ENCODE measurements around the gene ZZZ3.

- TF ChIP-seq, protein P1, sequence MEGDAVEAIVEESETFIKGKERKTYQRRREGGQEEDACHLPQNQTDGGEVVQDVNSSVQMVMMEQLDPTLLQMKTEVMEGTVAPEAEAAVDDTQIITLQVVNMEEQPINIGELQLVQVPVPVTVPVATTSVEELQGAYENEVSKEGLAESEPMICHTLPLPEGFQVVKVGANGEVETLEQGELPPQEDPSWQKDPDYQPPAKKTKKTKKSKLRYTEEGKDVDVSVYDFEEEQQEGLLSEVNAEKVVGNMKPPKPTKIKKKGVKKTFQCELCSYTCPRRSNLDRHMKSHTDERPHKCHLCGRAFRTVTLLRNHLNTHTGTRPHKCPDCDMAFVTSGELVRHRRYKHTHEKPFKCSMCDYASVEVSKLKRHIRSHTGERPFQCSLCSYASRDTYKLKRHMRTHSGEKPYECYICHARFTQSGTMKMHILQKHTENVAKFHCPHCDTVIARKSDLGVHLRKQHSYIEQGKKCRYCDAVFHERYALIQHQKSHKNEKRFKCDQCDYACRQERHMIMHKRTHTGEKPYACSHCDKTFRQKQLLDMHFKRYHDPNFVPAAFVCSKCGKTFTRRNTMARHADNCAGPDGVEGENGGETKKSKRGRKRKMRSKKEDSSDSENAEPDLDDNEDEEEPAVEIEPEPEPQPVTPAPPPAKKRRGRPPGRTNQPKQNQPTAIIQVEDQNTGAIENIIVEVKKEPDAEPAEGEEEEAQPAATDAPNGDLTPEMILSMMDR (IDR thresholded peaks at IDR 0.05; ENCODE audit: poor library complexity), result no peak
- no peak for TF ChIP-seq EZH2 (IDR thresholded peaks at IDR 0.05; ENCODE audit: borderline replicate concordance)
Observed at GRCh38 chr1:77725706-77726105, 43.2 kb upstream of the ZZZ3 start.

All from hepatocyte (in vitro differentiated cells).